HEK293T (cell line): ENCODE results near the gene CDCP2.

Source experiments
- BHLHE40 ChIP-seq: fragments of 450-650 bp; IDR thresholded peaks from 2 replicates; pipeline ENCODE4 v1.6.1; 2016; ENCODE audit warnings: mild to moderate bottlenecking, moderate library complexity, borderline replicate concordance
- SUZ12 ChIP-seq: fragments of 450-650 bp; IDR thresholded peaks from 2 replicates; pipeline ENCODE4 v1.6.1; 2016; ENCODE audit warnings: mild to moderate bottlenecking
- TF ChIP-seq, protein P1 (sequence below): fragments of 450-650 bp; IDR thresholded peaks from 2 replicates; pipeline ENCODE4 v1.6.1; 2016

DNA sequence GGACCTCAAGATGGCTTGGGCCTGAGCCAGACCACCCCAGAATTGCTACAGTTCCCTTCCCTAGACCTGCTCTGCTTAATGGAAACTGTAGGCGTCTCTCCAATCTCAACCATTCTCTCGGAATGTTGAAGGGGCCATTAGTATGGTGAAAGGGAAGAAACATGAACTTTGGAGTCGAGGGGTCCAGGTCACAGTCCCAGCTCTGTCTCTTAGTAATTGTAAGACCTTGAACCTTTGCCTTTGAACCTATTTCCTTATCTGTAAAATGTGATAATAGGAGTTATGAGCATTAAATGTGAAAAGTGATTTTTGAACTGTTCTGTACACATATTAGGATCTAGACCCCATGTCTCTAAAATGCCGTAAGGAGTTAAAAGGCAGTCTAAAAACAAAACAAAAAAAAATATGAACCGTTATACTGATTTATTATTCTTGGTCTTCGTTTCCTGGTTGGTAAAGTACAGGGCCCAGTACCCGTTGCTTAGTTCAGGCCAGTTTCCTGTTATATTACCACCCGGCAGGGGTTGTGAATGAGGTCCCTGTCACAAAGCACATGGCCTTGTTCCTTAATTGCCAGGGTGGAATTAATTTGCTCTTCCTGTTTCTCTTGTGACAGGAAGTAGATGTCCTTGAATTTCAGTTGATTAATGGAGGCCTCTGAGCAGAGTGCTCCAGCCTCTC, 57.1 kb downstream of the CDCP2 start:
- no peak for TF ChIP-seq BHLHE40
- TF ChIP-seq, protein P1, sequence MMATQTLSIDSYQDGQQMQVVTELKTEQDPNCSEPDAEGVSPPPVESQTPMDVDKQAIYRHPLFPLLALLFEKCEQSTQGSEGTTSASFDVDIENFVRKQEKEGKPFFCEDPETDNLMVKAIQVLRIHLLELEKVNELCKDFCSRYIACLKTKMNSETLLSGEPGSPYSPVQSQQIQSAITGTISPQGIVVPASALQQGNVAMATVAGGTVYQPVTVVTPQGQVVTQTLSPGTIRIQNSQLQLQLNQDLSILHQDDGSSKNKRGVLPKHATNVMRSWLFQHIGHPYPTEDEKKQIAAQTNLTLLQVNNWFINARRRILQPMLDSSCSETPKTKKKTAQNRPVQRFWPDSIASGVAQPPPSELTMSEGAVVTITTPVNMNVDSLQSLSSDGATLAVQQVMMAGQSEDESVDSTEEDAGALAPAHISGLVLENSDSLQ: no peak
- TF ChIP-seq SUZ12: no peak
